KOPT-K1 (cell line): ENCODE data around the gene EXOC3.
"Not testable (repeated sequence)": the region's sequence is repeated elsewhere in the genome, so short reads cannot be mapped to it uniquely, and the experiment has no call there.

ENCODE experiments used
- H3K27ac ChIP-seq: fragments of 200-600 bp; sonication (generic); 2 replicates; pipeline ENCODE4 v1.5.1; 2016; ENCODE audit warnings: antibody characterized with exemption, mild to moderate bottlenecking, low read depth, low read length; ENCODE audit not compliant: poor library complexity, severe bottlenecking
- H3K36me3 ChIP-seq: fragments of 200-600 bp; sonication (generic); 2 replicates; pipeline ENCODE4 v1.5.1; 2017; ENCODE audit warnings: antibody characterized with exemption, mild to moderate bottlenecking, low read length, moderate library complexity; ENCODE audit not compliant: insufficient read depth
- H3K9me3 ChIP-seq: fragments of 200-600 bp; sonication (generic); 2 replicates; pipeline ENCODE4 v1.5.1; 2017; ENCODE audit warnings: antibody characterized with exemption, low read length, mild to moderate bottlenecking; ENCODE audit not compliant: insufficient read depth, poor library complexity, severe bottlenecking

EXOC3 gene

DNA sequence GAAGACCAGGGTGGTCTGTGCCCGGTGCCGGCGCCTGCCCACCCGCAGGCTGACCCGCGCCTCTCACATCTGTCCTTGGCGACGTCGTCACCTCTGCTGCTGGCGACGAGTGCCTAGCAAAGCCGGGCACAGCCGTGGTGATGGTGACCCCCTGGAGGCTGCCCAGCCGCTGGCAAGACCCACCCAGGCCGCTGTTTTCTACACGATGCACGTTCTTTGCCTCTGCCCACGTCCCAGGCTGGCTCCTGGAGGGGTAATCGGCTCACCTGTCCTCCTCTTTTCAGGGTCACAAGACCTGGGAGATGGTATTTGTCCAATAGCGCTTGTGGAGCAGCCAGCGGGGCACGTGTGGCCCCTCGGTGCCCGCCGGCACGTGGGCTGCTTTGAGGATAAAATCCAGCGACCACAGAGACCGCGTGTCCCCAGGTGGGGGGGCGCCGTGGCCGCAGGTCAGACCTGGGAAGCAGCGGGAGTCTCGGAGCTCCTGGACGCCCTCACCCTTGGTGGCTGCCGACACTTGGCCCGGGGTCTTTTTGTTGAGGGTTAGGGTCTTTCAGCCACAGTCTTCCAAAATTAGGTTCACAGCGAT lies 51.8 kb downstream of the EXOC3 start:
- Histone ChIP-seq H3K27ac (no peak overlapping the region), H3K9me3 (no peaks in the 10 kb centered on the region), H3K36me3 (no peaks in the 10 kb centered on the region)

DNA sequence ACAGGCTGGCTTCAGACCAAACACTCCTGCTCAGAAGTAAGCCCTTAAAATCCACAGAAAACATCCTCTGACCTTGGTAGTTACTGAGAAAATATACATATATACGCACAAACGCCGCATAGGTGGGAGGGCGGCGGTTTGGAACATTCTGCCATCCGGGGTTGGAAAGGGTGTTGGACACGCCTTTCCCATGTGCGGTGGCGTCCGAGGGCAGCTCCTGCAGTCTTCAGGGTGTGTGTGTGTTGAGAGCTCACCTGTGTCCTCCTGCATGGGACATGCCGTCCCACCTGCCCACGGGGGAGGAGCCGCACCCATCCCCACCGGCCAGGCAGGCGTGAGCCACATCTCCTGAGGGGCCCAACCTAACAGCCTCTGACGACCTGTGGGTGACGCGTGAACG lies 53.1 kb downstream of the EXOC3 start:
- Histone ChIP-seq H3K36me3 (no peaks in the 10 kb centered on the region), H3K9me3 (no peaks in the 10 kb centered on the region), H3K27ac (no peak overlapping the region)

GRCh38 chr5:497090-497700 lies 54.2 kb downstream of the EXOC3 start:
- no peak overlapping the region for H3K27ac ChIP-seq
- no peaks in the 10 kb centered on the region for H3K9me3 ChIP-seq

DNA sequence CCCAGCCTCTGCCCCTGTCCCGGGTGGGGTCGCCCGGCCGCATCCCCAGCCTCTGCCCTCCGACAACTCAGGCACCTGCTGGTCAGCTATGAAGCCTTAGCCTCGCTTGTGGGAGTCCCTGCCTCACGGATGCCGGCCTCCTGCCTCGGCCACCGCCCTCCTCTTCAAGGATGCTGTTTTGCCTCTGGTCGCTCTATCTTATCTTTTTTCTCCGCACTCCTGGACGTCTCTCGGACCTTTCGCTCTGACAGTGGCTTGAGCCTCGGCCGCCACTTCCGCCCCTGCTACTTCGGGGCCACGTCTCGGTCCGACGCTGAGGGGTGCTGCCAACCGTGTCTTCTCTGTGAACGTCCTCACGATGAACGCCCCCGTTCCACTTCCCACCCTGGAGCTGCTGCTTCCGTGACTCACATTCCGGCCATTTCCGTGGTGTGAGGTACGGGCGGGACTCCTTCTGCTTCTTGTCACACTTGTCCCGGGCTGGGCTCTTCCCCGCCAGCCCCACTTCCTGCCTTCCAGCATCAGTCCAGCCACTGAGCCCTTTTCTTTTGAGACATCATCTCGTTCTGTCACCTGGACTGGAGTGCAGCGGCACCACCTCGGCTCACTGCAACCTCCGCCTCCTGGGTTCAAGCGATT lies 55.0 kb downstream of the EXOC3 start:
- Histone ChIP-seq H3K27ac (no peak overlapping the region), H3K9me3 (no peaks in the 10 kb centered on the region), H3K36me3 (no peaks in the 10 kb centered on the region)

More at GRCh38 chr5:497090-497700, 54.2 kb downstream of the EXOC3 start:
- H3K36me3 ChIP-seq, result no peaks in the 10 kb centered on the region

DNA sequence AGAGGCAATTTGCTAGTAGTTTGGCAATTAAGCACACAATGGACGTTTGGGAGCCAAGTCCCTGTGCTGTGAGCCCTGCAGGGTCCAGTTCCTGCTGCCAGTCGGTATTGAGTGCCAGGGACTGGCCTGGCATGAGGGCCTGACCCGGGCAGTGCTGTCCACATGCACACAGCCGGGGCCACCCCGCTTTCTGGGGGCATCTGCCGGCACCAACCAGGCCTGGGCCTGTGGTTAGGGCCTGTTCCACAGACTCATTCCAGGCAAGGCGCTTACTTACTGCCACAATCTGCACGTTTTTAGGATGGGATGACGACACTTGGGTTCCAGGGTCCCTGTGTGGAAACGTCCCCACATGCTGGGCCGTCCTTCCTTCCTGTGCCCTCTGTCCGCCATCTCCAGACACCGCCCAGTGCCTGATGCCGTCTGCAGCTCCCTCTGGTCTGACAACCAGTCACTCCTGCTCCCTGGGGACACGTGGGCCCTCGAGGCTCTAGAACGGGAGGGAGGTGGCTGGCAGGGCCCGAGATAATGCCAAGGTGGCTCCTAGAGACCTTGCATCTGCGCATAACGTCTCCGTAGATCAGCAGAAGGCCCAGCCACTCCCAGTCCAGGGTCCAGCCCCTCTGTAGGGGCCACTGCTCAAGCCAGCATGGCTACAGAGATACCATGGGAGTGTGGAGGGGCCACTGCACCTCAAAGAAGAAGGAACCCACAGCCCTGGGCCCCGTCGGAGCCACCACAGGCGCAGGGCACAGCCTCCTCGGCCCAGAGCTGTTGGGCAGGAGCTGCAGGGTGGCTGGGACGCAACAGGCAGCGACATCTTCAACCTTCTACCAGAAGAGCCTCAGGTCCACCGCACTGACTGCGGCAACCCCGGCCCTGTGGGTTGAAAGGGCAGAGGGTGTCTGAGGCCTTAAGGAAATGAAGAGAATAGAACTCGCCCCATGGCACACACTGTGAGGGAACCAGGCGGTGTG lies 56.5 kb downstream of the EXOC3 start:
- Histone ChIP-seq H3K27ac (no peak overlapping the region), H3K36me3 (no peaks in the 10 kb centered on the region), H3K9me3 (no peaks in the 10 kb centered on the region)

GRCh38 chr5:500491-500890 lies 57.5 kb downstream of the EXOC3 start:
- Histone ChIP-seq H3K9me3 (no peaks in the 10 kb centered on the region), H3K27ac (no peak overlapping the region), H3K36me3 (no peaks in the 10 kb centered on the region)

DNA sequence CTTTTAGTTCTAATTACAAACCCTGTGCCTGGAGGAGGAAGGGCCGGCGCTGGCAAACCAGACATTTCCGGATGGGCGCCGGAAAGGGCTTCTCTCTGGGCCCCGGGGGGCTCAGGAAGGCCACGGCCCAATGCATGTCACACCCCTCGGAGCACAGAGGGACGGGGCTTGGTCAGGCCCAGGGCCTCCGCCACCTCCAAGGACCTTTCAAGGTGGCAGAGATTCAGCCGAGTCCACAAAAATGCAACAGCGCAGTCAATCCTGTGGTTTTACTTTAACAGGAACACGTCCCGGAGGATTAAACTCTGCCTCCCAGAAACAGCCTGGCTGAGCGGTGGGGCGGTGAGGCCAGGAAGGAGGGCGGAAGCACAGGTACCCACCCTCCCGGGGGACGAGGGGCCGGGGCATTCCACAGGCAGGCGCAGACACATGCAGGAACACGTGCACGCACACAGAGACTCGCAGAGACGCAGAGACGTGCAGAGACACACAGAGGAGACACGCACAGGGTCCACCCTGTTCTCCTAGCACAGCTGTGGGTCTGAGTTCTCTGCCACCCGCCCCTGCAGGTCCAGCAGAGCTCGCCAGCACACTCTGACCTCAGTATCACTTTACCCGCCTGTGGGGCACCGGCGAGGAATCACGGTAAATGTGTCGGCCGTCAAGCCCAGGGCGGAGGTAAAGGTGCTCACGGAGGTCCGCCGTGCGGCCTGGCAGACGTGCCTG lies 58.3 kb downstream of the EXOC3 start:
- no peaks in the 10 kb centered on the region for H3K36me3 ChIP-seq
- no peak overlapping the region for H3K27ac ChIP-seq
- H3K9me3 ChIP-seq, result no peaks in the 10 kb centered on the region

DNA sequence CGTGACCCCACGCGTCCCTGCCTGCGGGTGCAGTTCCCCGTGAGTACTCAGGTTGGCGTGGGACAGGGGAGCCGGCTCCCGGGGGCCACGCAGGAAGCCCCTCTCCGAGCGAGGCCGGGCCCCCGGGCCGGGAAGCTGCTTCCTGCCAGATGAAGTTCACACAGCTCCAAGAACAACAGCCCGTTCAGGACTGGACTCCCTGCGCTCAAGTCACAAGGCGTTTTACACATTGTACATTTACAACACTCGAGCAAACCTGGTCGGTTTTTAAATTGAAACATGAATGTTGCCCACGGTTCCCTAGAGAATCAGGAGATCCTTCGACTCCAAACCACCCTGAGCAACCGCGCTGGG lies 58.8 kb downstream of the EXOC3 start:
- Histone ChIP-seq H3K9me3 (no peaks in the 10 kb centered on the region), H3K27ac (no peak overlapping the region), H3K36me3 (no peaks in the 10 kb centered on the region)

DNA sequence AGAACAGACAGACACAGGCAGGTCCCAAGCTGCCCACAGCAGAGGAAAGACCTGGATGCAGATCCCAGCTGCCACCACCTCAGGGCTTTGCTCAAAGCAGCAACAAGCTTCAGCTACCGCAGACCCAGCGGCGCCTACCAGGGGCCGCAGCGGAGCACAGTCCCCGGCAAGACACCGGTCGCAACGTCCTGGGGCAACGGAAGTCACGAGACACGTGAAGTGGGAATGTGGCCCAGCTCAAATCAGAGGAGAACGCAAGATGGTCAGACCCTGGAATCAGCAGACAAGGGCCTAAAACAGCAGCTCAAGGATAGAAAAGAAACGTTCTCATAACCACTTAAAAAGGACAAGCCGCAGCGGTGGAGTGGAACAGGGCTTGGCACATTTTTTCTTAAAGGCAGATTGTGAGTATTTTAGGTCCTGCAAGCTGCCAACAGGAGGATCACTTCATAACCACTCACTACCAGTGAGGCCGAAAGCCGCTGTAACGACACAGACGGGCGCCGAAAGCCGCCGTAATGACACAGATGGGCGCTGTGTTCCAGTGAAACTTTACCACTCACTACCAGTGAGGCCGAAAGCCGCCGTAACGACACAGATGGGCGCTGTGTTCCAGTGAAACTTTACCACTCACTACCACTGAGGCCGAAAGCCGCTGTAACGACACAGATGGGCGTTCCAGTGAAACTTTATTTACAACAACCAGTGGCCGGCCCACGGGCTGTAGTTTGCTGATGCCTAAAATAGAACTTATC lies 59.5 kb downstream of the EXOC3 start:
- H3K9me3 ChIP-seq, result no peaks in the 10 kb centered on the region
- no peaks in the 10 kb centered on the region for H3K36me3 ChIP-seq
- no peak overlapping the region for H3K27ac ChIP-seq

- H3K9me3 ChIP-seq, result no peaks in the 10 kb centered on the region
- H3K36me3 ChIP-seq, result no peaks in the 10 kb centered on the region
- no peak overlapping the region for H3K27ac ChIP-seq
Measured at GRCh38 chr5:504326-505154, 61.6 kb downstream of the EXOC3 start.

DNA sequence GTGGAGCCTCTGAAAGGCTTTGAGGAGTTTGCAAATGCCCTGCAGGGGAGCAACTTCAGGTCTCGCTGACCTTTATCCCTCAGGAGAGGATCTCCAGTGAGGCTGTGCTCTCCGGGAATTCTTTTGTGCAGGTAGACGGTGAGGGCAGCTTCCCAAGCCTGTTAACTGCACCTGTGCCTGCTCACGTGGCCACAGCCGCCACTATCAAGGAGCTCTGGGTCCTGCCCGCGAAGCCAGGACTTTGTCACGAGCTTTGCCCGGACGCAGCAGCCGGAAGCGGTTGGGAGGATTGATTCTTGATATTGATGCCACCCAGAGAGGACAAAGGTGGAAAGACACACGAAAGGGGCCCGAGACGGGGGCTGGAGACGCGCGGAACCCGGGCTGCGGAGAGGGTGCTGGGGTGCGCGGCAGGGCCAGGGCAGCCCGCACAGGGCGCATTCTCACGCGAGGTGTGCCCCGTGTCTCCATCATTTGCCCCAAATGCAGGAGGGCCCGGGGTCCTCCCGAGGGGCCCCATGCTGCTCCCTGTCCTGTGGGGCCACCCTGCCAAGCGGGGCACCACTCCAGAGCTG lies 63.1 kb downstream of the EXOC3 start:
- no peak overlapping the region for H3K27ac ChIP-seq
- H3K9me3 ChIP-seq, result no peaks in the 10 kb centered on the region
- no peaks in the 10 kb centered on the region for H3K36me3 ChIP-seq

GRCh38 chr5:507986-508575 lies 65.1 kb downstream of the EXOC3 start:
- H3K36me3 ChIP-seq, H3K27ac ChIP-seq, H3K9me3 ChIP-seq: not testable (repeated sequence)

- Histone ChIP-seq H3K27ac (no peak overlapping the region), H3K9me3 (no peaks in the 10 kb centered on the region), H3K36me3 (no peaks in the 10 kb centered on the region)
Measured at GRCh38 chr5:509611-510185, 66.7 kb downstream of the EXOC3 start.
